Adrenal gland (tissue), 5 donors: ENCODE measurements around the gene FSTL5.

Experiments
- POLR2A ChIP-seq, 2 donors: fragments of 450-650 bp; IDR thresholded peaks; one replicate each; pipeline ENCODE4 v1.6.1; 2017; ENCODE audit warnings: antibody characterized with exemption in 2 of 2, mild to moderate bottlenecking in 2 of 2, moderate library complexity in 1 of 2
- TF ChIP-seq, protein P1 (sequence below), 6 experiments: fragments of 450-650 bp in 4 of 6; fragments of 200-600 bp in 2 of 6; sonication (generic) in 1 of 6; IDR thresholded peaks; 1 replicate in 5 of 6; 2 replicates in 1 of 6; pipeline versions ENCODE4 v1.5.1 to v1.8.0; 2016 to 2021; ENCODE audit warnings: antibody characterized with exemption in 6 of 6, mild to moderate bottlenecking in 2 of 6, moderate library complexity in 1 of 6
- donor health status: DM: no; HTN: no; CAD: no.

DNA sequence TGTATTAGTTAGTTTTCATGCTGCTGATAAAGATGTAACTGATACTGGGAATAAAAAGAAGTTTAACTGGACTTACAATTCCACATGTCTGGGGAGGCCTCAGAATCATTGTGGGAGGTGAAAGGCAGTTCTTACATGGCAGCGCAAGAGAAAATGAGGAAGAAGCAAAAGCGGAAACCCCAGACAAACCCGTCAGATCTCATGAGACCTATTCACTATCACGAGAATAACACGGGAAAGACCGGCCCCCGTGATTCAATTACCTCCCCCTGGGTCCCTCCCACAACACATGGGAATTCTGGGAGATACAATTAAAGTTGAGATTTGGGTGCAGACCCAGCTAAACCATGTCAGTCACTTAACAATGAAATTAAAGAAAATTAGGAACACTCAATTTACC lies 499.1 kb downstream of the FSTL5 start:
- TF ChIP-seq, protein P1, sequence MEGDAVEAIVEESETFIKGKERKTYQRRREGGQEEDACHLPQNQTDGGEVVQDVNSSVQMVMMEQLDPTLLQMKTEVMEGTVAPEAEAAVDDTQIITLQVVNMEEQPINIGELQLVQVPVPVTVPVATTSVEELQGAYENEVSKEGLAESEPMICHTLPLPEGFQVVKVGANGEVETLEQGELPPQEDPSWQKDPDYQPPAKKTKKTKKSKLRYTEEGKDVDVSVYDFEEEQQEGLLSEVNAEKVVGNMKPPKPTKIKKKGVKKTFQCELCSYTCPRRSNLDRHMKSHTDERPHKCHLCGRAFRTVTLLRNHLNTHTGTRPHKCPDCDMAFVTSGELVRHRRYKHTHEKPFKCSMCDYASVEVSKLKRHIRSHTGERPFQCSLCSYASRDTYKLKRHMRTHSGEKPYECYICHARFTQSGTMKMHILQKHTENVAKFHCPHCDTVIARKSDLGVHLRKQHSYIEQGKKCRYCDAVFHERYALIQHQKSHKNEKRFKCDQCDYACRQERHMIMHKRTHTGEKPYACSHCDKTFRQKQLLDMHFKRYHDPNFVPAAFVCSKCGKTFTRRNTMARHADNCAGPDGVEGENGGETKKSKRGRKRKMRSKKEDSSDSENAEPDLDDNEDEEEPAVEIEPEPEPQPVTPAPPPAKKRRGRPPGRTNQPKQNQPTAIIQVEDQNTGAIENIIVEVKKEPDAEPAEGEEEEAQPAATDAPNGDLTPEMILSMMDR (IDR thresholded peaks at IDR 0.05): no peak
- no peak for TF ChIP-seq POLR2A (IDR thresholded peaks at IDR 0.05)
